T47D (cell line): ENCODE results near the gene GFY.

Source experiments
- DNase-seq, 2 experiments: peaks; one replicate each; pipeline versions ENCODE4 v3.0.0 to v3.0.0-alpha.2; 2011 to 2012; ENCODE audit warnings: low read depth in 1 of 2, low spot score in 1 of 2
- JUND ChIP-seq: IDR thresholded peaks from 2 replicates; pipeline ENCODE4 v1.6.1; 2012; ENCODE audit warnings: low read depth
- in situ Hi-C: cut with HindIII; loops from 2 replicates; pipeline ENCODE4 v1.10.0; 2016; ENCODE audit warnings: low sequenced_read_pairs, low pct_unique_long_range_greater_than_20kb

The GFY gene

GRCh38 chr19:49475995-49476880 is 51.0 kb downstream of the GFY start:
- DNase-seq = peak; percentile 38 to 60
- in situ Hi-C loops = no loop called here
- TF ChIP-seq JUND = no peak
